ENCODE data around the gene EYS.

The EYS gene

GRCh38 chr6:63814459-63814858 is 1892.6 kb downstream of the EYS start:
- H3K36me3 ChIP-seq (ENCODE audit: insufficient read depth, insufficient read length, low read length): no peaks in the 10 kb centered on the region

GRCh38 chr6:63813566-63814120 is 1893.4 kb downstream of the EYS start:
- Histone ChIP-seq H3K36me3 (ENCODE audit: insufficient read depth, insufficient read length, low read length) (no peaks in the 10 kb centered on the region), H3K9me3 (ENCODE audit: insufficient read depth, low read length) (no peaks in the 10 kb centered on the region), H3K4me1 (ENCODE audit: insufficient read depth, insufficient read length) (no peaks in the 10 kb centered on the region), H3K9ac (ENCODE audit: insufficient read length, low read depth) (no peak overlapping the region), H3K4me3 (ENCODE audit: insufficient read length, low read depth) (no peak overlapping the region), H3K27me3 (ENCODE audit: insufficient read depth, insufficient read length) (no peaks in the 10 kb centered on the region)
- DNase-seq (ENCODE audit: low read depth, low spot score): no peak
- TF ChIP-seq ZNF274 (IDR thresholded peaks at IDR 0.05; ENCODE audit: low read depth, low read length): no peak
- TF ChIP-seq YY1 (IDR thresholded peaks at IDR 0.05; ENCODE audit: insufficient read depth, insufficient read length): no peak
- TF ChIP-seq SUZ12 (IDR thresholded peaks at IDR 0.05; ENCODE audit: extremely low read depth, insufficient read depth, insufficient read length): no peak

More at GRCh38 chr6:63814459-63814858, 1892.6 kb downstream of the EYS start:
- Histone ChIP-seq H3K4me1 (ENCODE audit: insufficient read depth, insufficient read length) (no peaks in the 10 kb centered on the region), H3K9ac (ENCODE audit: insufficient read length, low read depth) (no peak overlapping the region), H3K4me3 (ENCODE audit: insufficient read length, low read depth) (no peak overlapping the region), H3K9me3 (ENCODE audit: insufficient read depth, low read length) (no peaks in the 10 kb centered on the region), H3K27me3 (ENCODE audit: insufficient read depth, insufficient read length) (no peaks in the 10 kb centered on the region)
- TF ChIP-seq YY1 (IDR thresholded peaks at IDR 0.05; ENCODE audit: insufficient read depth, insufficient read length): no peak
- no peak for TF ChIP-seq ZNF274 (IDR thresholded peaks at IDR 0.05; ENCODE audit: low read depth, low read length)
- no peak for TF ChIP-seq SUZ12 (IDR thresholded peaks at IDR 0.05; ENCODE audit: extremely low read depth, insufficient read depth, insufficient read length)
- no peak for DNase-seq (ENCODE audit: low read depth, low spot score)

DNA sequence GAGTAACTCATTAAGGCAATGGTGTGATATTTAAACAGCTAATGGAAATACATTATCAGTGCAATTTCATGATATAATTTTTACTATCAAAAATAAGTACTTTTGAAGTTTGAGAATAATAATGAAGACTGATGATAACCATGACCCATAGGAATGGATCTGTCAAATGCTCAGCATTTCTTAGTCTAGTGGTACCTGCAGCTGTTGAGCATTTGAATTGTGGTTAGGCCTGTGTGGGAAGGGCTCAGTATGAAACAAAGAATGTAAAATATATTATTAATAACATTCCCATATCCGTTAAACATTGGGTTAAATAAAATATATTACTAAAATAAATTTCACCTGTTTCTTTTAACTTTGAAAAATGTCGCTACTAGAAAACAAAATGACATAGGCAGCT is 1898.5 kb downstream of the EYS start:
- no peaks in the 10 kb centered on the region for H3K27me3 ChIP-seq (ENCODE audit: insufficient read depth, insufficient read length)
- TF ChIP-seq ZNF274 (IDR thresholded peaks at IDR 0.05; ENCODE audit: low read depth, low read length): no peak
- no peak for TF ChIP-seq SUZ12 (IDR thresholded peaks at IDR 0.05; ENCODE audit: extremely low read depth, insufficient read depth, insufficient read length)
- no peak for TF ChIP-seq YY1 (IDR thresholded peaks at IDR 0.05; ENCODE audit: insufficient read depth, insufficient read length)
- no peaks in the 10 kb centered on the region for H3K36me3 ChIP-seq (ENCODE audit: insufficient read depth, insufficient read length, low read length)
- no peak overlapping the region for H3K9ac ChIP-seq (ENCODE audit: insufficient read length, low read depth)
- no peaks in the 10 kb centered on the region for H3K9me3 ChIP-seq (ENCODE audit: insufficient read depth, low read length)
- H3K4me1 ChIP-seq (ENCODE audit: insufficient read depth, insufficient read length): no peaks in the 10 kb centered on the region
- H3K4me3 ChIP-seq (ENCODE audit: insufficient read length, low read depth): no peak overlapping the region
- DNase-seq (ENCODE audit: low read depth, low spot score): no peak

DNA sequence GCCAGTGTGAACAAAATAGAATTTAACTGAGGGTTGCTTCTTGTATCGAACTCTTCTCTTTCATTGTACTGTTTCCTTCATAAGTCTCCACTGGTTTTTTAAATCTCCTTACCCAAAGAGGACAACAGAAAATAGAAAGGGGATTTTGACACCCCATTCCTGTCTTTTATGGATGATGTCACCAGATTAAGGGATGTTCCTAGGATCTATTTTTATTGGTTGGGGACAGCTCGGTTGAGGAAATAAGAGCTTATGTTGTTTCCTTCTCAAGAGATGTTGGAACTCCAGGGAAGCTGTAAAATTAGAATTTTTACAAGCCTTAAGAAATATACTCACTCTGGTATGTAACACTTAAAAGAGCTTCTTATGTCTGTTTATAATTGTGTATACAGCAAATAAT is 1900.0 kb downstream of the EYS start:
- no peak for TF ChIP-seq YY1 (IDR thresholded peaks at IDR 0.05; ENCODE audit: insufficient read depth, insufficient read length)
- no peak for TF ChIP-seq ZNF274 (IDR thresholded peaks at IDR 0.05; ENCODE audit: low read depth, low read length)
- TF ChIP-seq SUZ12 (IDR thresholded peaks at IDR 0.05; ENCODE audit: extremely low read depth, insufficient read depth, insufficient read length): no peak
- no peak overlapping the region for H3K4me3 ChIP-seq (ENCODE audit: insufficient read length, low read depth)
- no peak overlapping the region for H3K9ac ChIP-seq (ENCODE audit: insufficient read length, low read depth)
- no peaks in the 10 kb centered on the region for H3K36me3 ChIP-seq (ENCODE audit: insufficient read depth, insufficient read length, low read length)
- DNase-seq (ENCODE audit: low read depth, low spot score): no peak
- H3K4me1 ChIP-seq (ENCODE audit: insufficient read depth, insufficient read length): no peaks in the 10 kb centered on the region
- no peaks in the 10 kb centered on the region for H3K9me3 ChIP-seq (ENCODE audit: insufficient read depth, low read length)
- H3K27me3 ChIP-seq (ENCODE audit: insufficient read depth, insufficient read length): no peaks in the 10 kb centered on the region

DNA sequence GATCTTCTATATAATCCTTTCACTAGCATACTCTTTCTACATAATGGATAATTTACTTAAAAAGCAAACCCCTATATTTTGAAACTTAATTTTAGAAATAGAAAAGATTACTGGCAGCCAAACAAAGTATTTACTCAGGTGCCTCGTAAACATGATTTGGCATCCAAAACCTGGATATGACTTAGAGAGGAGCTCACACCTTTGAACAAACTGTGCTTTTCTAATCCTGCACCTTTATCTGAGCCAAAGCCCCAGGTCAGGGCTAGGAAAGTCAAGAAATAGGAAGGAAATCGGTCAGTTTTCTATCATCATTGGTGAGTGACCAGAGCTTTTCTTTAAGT is 1900.5 kb downstream of the EYS start:
- no peak for DNase-seq (ENCODE audit: low read depth, low spot score)
- Histone ChIP-seq H3K9me3 (ENCODE audit: insufficient read depth, low read length) (no peaks in the 10 kb centered on the region), H3K27me3 (ENCODE audit: insufficient read depth, insufficient read length) (no peaks in the 10 kb centered on the region), H3K9ac (ENCODE audit: insufficient read length, low read depth) (no peak overlapping the region), H3K4me3 (ENCODE audit: insufficient read length, low read depth) (no peak overlapping the region), H3K36me3 (ENCODE audit: insufficient read depth, insufficient read length, low read length) (no peaks in the 10 kb centered on the region), H3K4me1 (ENCODE audit: insufficient read depth, insufficient read length) (no peaks in the 10 kb centered on the region)
- TF ChIP-seq SUZ12 (IDR thresholded peaks at IDR 0.05; ENCODE audit: extremely low read depth, insufficient read depth, insufficient read length): no peak
- TF ChIP-seq YY1 (IDR thresholded peaks at IDR 0.05; ENCODE audit: insufficient read depth, insufficient read length): no peak
- TF ChIP-seq ZNF274 (IDR thresholded peaks at IDR 0.05; ENCODE audit: low read depth, low read length): no peak

DNA sequence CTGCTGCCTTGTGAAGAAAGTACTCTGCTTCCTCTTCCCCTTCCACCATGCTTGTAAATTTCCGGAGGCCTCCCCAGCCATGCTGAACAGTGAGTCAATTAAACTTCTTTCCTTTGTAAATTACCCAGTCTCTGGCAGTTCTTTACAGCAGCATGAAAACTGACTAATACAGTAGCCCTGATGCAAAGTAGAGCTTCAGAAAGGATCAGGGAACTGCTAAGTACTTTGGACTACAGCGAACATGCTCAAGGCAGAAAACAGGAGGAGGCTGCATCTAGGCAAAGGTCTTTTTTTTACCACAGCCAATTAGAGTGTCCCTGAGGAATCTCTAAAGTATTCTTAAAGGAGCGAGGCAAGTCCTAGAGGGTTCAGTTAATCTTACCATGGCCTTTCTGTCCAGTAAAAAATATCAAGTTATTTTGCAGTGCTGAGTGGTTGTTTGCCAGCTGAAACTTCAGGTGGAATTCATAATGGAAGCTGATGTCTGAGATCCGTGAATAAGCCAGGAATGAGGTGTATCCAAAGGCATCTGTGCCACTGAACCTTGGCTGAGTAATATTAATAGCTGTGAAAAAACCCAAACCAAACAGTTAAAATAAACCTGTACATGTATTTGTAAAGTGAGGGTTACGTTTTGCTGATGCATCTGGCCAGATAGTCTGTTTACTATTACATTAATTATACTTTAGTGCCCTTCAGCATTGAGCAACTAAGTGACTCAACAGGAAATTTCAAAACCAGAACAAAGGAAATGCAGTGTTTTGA is 1901.0 kb downstream of the EYS start:
- H3K9ac ChIP-seq (ENCODE audit: insufficient read length, low read depth): no peak overlapping the region
- TF ChIP-seq SUZ12 (IDR thresholded peaks at IDR 0.05; ENCODE audit: extremely low read depth, insufficient read depth, insufficient read length) (no peak), YY1 (IDR thresholded peaks at IDR 0.05; ENCODE audit: insufficient read depth, insufficient read length) (no peak), ZNF274 (IDR thresholded peaks at IDR 0.05; ENCODE audit: low read depth, low read length) (no peak)
- H3K4me1 ChIP-seq (ENCODE audit: insufficient read depth, insufficient read length): no peaks in the 10 kb centered on the region
- no peak for DNase-seq (ENCODE audit: low read depth, low spot score)
- H3K27me3 ChIP-seq (ENCODE audit: insufficient read depth, insufficient read length): no peaks in the 10 kb centered on the region
- H3K36me3 ChIP-seq (ENCODE audit: insufficient read depth, insufficient read length, low read length): no peaks in the 10 kb centered on the region
- no peak overlapping the region for H3K4me3 ChIP-seq (ENCODE audit: insufficient read length, low read depth)
- no peaks in the 10 kb centered on the region for H3K9me3 ChIP-seq (ENCODE audit: insufficient read depth, low read length)

DNA sequence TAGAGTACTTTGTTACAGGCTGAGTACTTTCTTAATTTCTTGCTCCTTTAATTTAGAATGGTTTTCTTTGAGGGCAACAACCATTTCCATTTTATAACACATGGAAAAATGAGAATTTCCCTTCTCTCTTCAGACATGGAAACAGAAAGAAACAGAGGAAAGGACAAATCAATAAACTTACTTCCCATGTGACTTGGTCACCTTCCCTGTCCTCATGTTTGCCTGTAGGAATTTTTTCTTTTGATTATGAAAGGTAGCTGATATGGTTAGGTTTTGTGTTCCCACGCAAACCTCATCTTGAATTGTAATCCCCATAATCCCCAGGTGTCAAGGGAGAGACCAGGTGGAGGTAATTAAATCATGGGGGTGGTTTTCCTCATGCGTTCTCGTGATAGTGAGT is 1901.7 kb downstream of the EYS start:
- no peak for TF ChIP-seq SUZ12 (IDR thresholded peaks at IDR 0.05; ENCODE audit: extremely low read depth, insufficient read depth, insufficient read length)
- no peak for TF ChIP-seq YY1 (IDR thresholded peaks at IDR 0.05; ENCODE audit: insufficient read depth, insufficient read length)
- no peak for TF ChIP-seq ZNF274 (IDR thresholded peaks at IDR 0.05; ENCODE audit: low read depth, low read length)
- H3K9ac ChIP-seq (ENCODE audit: insufficient read length, low read depth): no peak overlapping the region
- DNase-seq (ENCODE audit: low read depth, low spot score): no peak
- H3K9me3 ChIP-seq (ENCODE audit: insufficient read depth, low read length): no peaks in the 10 kb centered on the region
- H3K36me3 ChIP-seq (ENCODE audit: insufficient read depth, insufficient read length, low read length): no peaks in the 10 kb centered on the region
- H3K27me3 ChIP-seq (ENCODE audit: insufficient read depth, insufficient read length): no peaks in the 10 kb centered on the region
- no peak overlapping the region for H3K4me3 ChIP-seq (ENCODE audit: insufficient read length, low read depth)
- no peaks in the 10 kb centered on the region for H3K4me1 ChIP-seq (ENCODE audit: insufficient read depth, insufficient read length)
